MM.1S (cell line): ENCODE measurements around the gene KCNC1.

Source experiments
- DNase-seq: peaks from one replicate; pipeline ENCODE4 v3.0.0-alpha.2; 2015
- H2AFZ ChIP-seq: fragments of 300-600 bp; sonication (generic); 2 replicates; pipeline ENCODE4 v1.6.0; 2016; ENCODE audit warnings: antibody characterized with exemption, low read length
- H3F3A ChIP-seq: fragments of 300-600 bp; sonication (generic); 2 replicates; pipeline ENCODE4 v1.6.1; 2016; ENCODE audit warnings: mild to moderate bottlenecking, antibody characterized with exemption, low read length, moderate library complexity, mixed read lengths; ENCODE audit not compliant: insufficient read depth
- H3K27ac ChIP-seq: fragments of 300-600 bp; sonication (generic); 2 replicates; pipeline ENCODE4 v1.5.1; 2016; ENCODE audit warnings: mild to moderate bottlenecking, low read length
- H3K27me3 ChIP-seq: fragments of 300-600 bp; sonication (generic); replicated peaks from 2 replicates; pipeline ENCODE4 v1.6.0; 2016; ENCODE audit warnings: low read length; ENCODE audit not compliant: insufficient read depth
- H3K36me3 ChIP-seq: fragments of 300-600 bp; sonication (generic); replicated peaks from 2 replicates; pipeline ENCODE4 v1.6.1; 2016; ENCODE audit warnings: mild to moderate bottlenecking, low read length, mixed read lengths; ENCODE audit not compliant: insufficient read depth
- H3K4me1 ChIP-seq: fragments of 300-600 bp; sonication (generic); 2 replicates; pipeline ENCODE4 v1.6.1; 2016; ENCODE audit warnings: low read length, mixed read lengths
- H3K4me2 ChIP-seq: fragments of 300-600 bp; sonication (generic); 2 replicates; pipeline ENCODE4 v1.6.0; 2016; ENCODE audit warnings: low read depth, low read length
- H3K4me3 ChIP-seq: fragments of 300-600 bp; sonication (generic); 2 replicates; pipeline ENCODE4 v1.5.1; 2016; ENCODE audit warnings: low read length, mixed read lengths
- H3K79me2 ChIP-seq: fragments of 300-600 bp; sonication (generic); 2 replicates; pipeline ENCODE4 v1.6.1; 2016; ENCODE audit warnings: mixed run types, low read length, mixed read lengths
- H3K9ac ChIP-seq: fragments of 300-600 bp; sonication (generic); 2 replicates; pipeline ENCODE4 v1.6.1; 2016; ENCODE audit warnings: low read length, mixed read lengths
- H3K9me2 ChIP-seq: fragments of 300-600 bp; sonication (generic); replicated peaks from 2 replicates; pipeline ENCODE4 v1.6.1; 2016; ENCODE audit warnings: mild to moderate bottlenecking, low read length, mixed read lengths; ENCODE audit not compliant: insufficient read depth
- H3K9me3 ChIP-seq: fragments of 300-600 bp; sonication (generic); replicated peaks from 2 replicates; pipeline ENCODE4 v1.6.1; 2016; ENCODE audit warnings: mild to moderate bottlenecking, low read length, mixed read lengths; ENCODE audit not compliant: insufficient read depth
- H4K20me1 ChIP-seq: fragments of 300-600 bp; sonication (generic); 2 replicates; pipeline ENCODE4 v1.6.1; 2016; ENCODE audit warnings: mild to moderate bottlenecking, low read length, moderate library complexity, mixed read lengths; ENCODE audit not compliant: insufficient read depth
- EZH2 ChIP-seq: fragments of 300-600 bp; sonication (generic); optimal IDR thresholded peaks from 2 replicates; pipeline ENCODE3; 2017; ENCODE audit warnings: low read depth, mild to moderate bottlenecking, antibody characterized with exemption, low read length, mixed read lengths
- EZH2phosphoT487 ChIP-seq: fragments of 300-600 bp; sonication (generic); IDR thresholded peaks from 2 replicates; pipeline ENCODE4 v1.6.1; 2018; ENCODE audit warnings: antibody characterized with exemption, low read length
- TF ChIP-seq, protein P1 (sequence below): fragments of 300-600 bp; sonication (generic); IDR thresholded peaks from 2 replicates; pipeline ENCODE4 v1.5.1; 2016; ENCODE audit warnings: antibody characterized with exemption, low read length, mixed read lengths

KCNC1 gene

GRCh38 chr11:17741487-17741886 lies 6.9 kb downstream of the KCNC1 start:
- H3K9me2 ChIP-seq: no peaks in the 10 kb centered on the region
- no peaks in the 10 kb centered on the region for H4K20me1 ChIP-seq
- no peaks in the 10 kb centered on the region for H3K9me3 ChIP-seq
- no peak overlapping the region for H3K27ac ChIP-seq
- no peak for TF ChIP-seq EZH2phosphoT487
- TF ChIP-seq, protein P1, sequence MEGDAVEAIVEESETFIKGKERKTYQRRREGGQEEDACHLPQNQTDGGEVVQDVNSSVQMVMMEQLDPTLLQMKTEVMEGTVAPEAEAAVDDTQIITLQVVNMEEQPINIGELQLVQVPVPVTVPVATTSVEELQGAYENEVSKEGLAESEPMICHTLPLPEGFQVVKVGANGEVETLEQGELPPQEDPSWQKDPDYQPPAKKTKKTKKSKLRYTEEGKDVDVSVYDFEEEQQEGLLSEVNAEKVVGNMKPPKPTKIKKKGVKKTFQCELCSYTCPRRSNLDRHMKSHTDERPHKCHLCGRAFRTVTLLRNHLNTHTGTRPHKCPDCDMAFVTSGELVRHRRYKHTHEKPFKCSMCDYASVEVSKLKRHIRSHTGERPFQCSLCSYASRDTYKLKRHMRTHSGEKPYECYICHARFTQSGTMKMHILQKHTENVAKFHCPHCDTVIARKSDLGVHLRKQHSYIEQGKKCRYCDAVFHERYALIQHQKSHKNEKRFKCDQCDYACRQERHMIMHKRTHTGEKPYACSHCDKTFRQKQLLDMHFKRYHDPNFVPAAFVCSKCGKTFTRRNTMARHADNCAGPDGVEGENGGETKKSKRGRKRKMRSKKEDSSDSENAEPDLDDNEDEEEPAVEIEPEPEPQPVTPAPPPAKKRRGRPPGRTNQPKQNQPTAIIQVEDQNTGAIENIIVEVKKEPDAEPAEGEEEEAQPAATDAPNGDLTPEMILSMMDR: no peak
- no peak for TF ChIP-seq EZH2
- no peaks in the 10 kb centered on the region for H3K36me3 ChIP-seq
- H3K27me3 ChIP-seq: peaks cover 62% of the 10 kb centered on the region
- H3K79me2 ChIP-seq: no peaks in the 10 kb centered on the region
- H3K4me2 ChIP-seq: no peak overlapping the region
- H3F3A ChIP-seq: no peaks in the 10 kb centered on the region
- no peak overlapping the region for H3K9ac ChIP-seq
- no peak overlapping the region for H3K4me3 ChIP-seq
- H3K4me1 ChIP-seq: no peaks in the 10 kb centered on the region
- no peak overlapping the region for H2AFZ ChIP-seq
- DNase-seq: no peak

DNA sequence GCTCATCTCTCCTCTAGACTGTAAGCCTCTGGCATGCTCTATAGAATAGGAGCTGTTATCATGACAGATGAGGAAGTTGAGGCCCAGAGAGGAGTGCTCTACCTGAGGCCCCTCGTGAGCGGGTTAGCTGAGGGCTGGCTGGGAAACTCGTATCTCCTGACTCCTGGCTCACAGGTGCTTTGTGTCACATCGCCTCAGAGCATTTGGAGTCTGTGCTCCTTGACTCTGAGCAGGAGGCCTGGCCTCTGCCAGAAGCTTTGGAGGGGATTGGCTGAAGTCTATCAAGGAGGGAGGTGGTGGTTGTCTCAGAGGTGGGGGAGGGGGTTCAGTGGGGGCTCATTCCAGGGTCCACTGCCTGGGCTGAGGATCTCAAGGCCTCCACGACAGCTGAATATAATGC lies 7.4 kb downstream of the KCNC1 start:
- H3K27me3 ChIP-seq: peaks cover 67% of the 10 kb centered on the region
- H3K4me1 ChIP-seq: no peaks in the 10 kb centered on the region
- no peak overlapping the region for H2AFZ ChIP-seq
- H3K9me2 ChIP-seq: no peaks in the 10 kb centered on the region
- no peaks in the 10 kb centered on the region for H3K79me2 ChIP-seq
- TF ChIP-seq EZH2phosphoT487 (no peak), EZH2 (no peak)
- TF ChIP-seq, protein P1: no peak
- no peak for DNase-seq
- H3K9ac ChIP-seq: no peak overlapping the region
- no peaks in the 10 kb centered on the region for H3K36me3 ChIP-seq
- H3K4me2 ChIP-seq: no peak overlapping the region
- H4K20me1 ChIP-seq: no peaks in the 10 kb centered on the region
- no peaks in the 10 kb centered on the region for H3F3A ChIP-seq
- no peaks in the 10 kb centered on the region for H3K9me3 ChIP-seq
- no peak overlapping the region for H3K27ac ChIP-seq
- H3K4me3 ChIP-seq: no peak overlapping the region

- Histone ChIP-seq H4K20me1 (no peaks in the 10 kb centered on the region), H3K4me1 (no peaks in the 10 kb centered on the region), H3F3A (no peaks in the 10 kb centered on the region), H3K36me3 (no peaks in the 10 kb centered on the region), H3K9me3 (no peaks in the 10 kb centered on the region), H3K27ac (no peak overlapping the region), H3K27me3 (peaks cover 72% of the 10 kb centered on the region), H2AFZ (no peak overlapping the region), H3K4me2 (no peak overlapping the region), H3K79me2 (no peaks in the 10 kb centered on the region), H3K9ac (no peak overlapping the region), H3K9me2 (no peaks in the 10 kb centered on the region), H3K4me3 (no peak overlapping the region)
- TF ChIP-seq EZH2phosphoT487: no peak
- TF ChIP-seq, protein P1: no peak
- no peak for TF ChIP-seq EZH2
- DNase-seq: no peak
These were observed 8.6 kb downstream of the KCNC1 start for GRCh38 chr11:17743026-17743807.
